Kidney (tissue), 14 donors: ENCODE data around the gene PIBF1. TPM values are rescaled to one million over a fixed set of nuclear protein-coding genes. Genes with fewer than 3 reads are reported as not detected.
"Not testable (repeated sequence)": the region's sequence is repeated elsewhere in the genome, so short reads cannot be mapped to it uniquely, and the experiment has no call there.

ENCODE experiments used
- DNase-seq, 5 donors: peaks; one replicate each; pipeline ENCODE4 v3.0.0-alpha.2; 2013 to 2020
- FAIRE-seq: peaks from 2 replicates; lab custom pipeline; 2012; peaks lifted over from hg19 to GRCh38; lab: Jason Lieb, UNC
- H3K27ac ChIP-seq, 2 donors: one replicate each; pipeline ENCODE4 v1.7.0; 2013; ENCODE audit warnings: low read depth in 2 of 2, low read length in 2 of 2, inconsistent platforms in 1 of 2
- H3K27me3 ChIP-seq: one replicate; pipeline ENCODE4 v1.7.1; 2013; ENCODE audit warnings: low read length, inconsistent platforms; ENCODE audit not compliant: control insufficient read depth, insufficient read depth
- H3K36me3 ChIP-seq, 3 donors: one replicate each; pipeline versions ENCODE4 v1.7.0 to v1.7.1; 2013; ENCODE audit warnings: low read length in 3 of 3, control low read depth in 1 of 3, inconsistent platforms in 1 of 3; ENCODE audit not compliant: insufficient read depth in 3 of 3, control insufficient read depth in 2 of 3
- H3K4me1 ChIP-seq, 3 donors: one replicate each; pipeline versions ENCODE4 v1.7.0 to v1.7.1; 2013; ENCODE audit warnings: low read length in 3 of 3, inconsistent platforms in 1 of 3, low read depth in 1 of 3; ENCODE audit not compliant: control insufficient read depth in 2 of 3, insufficient read depth in 2 of 3
- H3K4me3 ChIP-seq, 3 donors: one replicate each; pipeline versions ENCODE4 v1.7.0 to v1.8.1; 2013; ENCODE audit warnings: low read length in 3 of 3, control low read depth in 1 of 3, inconsistent platforms in 1 of 3
- H3K9ac ChIP-seq, 3 donors: one replicate each; pipeline versions ENCODE4 v1.7.0 to v1.7.1; 2013; ENCODE audit warnings: low read length in 3 of 3, control low read depth in 1 of 3, inconsistent platforms in 1 of 3
- H3K9me3 ChIP-seq, 3 donors: one replicate each; pipeline versions ENCODE4 v1.7.0 to v1.7.1; 2013; ENCODE audit warnings: low read length in 3 of 3, control low read depth in 1 of 3, inconsistent platforms in 1 of 3; ENCODE audit not compliant: control insufficient read depth in 2 of 3, insufficient read depth in 1 of 3
- CTCF ChIP-seq: IDR thresholded peaks from 3 replicates; pipeline ENCODE4 v1.5.1; 2012; ENCODE audit warnings: mild to moderate bottlenecking, moderate library complexity, borderline replicate concordance; ENCODE audit not compliant: insufficient read depth; ENCODE audit errors: extremely low read depth
- intact Hi-C: fragments of 100-400 bp; cut with DNase I; formaldehyde crosslinking; loops from one replicate; pipeline ENCODE4 v1.11.1; 2022
- polyA plus RNA-seq: library from polyadenylated mRNA; stranded (reverse); fragments of 350-450 nt; fragmentation: Illumina TruSeq; extraction: RNeasy Lipid Tissue Mini Kit (QIAGEN cat#74804); gene quantifications from one replicate; pipeline ENCODE4 v1.2.3, GENCODE V29; 2014; ENCODE audit warnings: low read depth, low replicate concordance; ENCODE audit not compliant: insufficient read depth
- total RNA-seq: library from RNA; stranded (reverse); fragmentation: NEBNext Ultra II Directional; extraction: Animal tissue kit (Norgen Biotek cat#: 25700); gene quantifications from one replicate; pipeline ENCODE4 v1.2.1, GENCODE V29; 2021
- donor health status: control.
- donor health status: control.
- donor health status: control.
- donor health status: control.
- donor health status: control.
- donor health status: DM: yes; HTN: yes; CAD: no.
- donor health status: Normal renal cell carcinoma (clear cell type).

Gene PIBF1
- total and polyA plus RNA-seq, 2 donors from 2014 or later: 17.6 to 30.5 TPM

GRCh38 chr13:72805676-72806346, 23.9 kb downstream of the PIBF1 start:
- Histone ChIP-seq H3K9ac (no peak overlapping the region), H3K4me3 (no peak overlapping the region), H3K9me3 (no peaks in the 10 kb centered on the region), H3K36me3 (peaks cover 0 to 4% (median 2%) of the 10 kb centered on the region in 3 donors), H3K27me3 (no peaks in the 10 kb centered on the region), H3K27ac (no peak overlapping the region), H3K4me1 (no peaks in the 10 kb centered on the region)
- TF ChIP-seq CTCF: no peak
- intact Hi-C loops: no loop called here
- FAIRE-seq: no peak
- DNase-seq: peak in 2 of 5 donors; percentile 14 to 23

GRCh38 chr13:72806514-72806913, 24.6 kb downstream of the PIBF1 start:
- H3K27ac ChIP-seq, FAIRE-seq, DNase-seq, H3K36me3 ChIP-seq, intact Hi-C loops, H3K27me3 ChIP-seq, H3K9me3 ChIP-seq, H3K4me1 ChIP-seq, H3K9ac ChIP-seq, H3K4me3 ChIP-seq: not testable (repeated sequence)

GRCh38 chr13:72808917-72809500, 27.1 kb downstream of the PIBF1 start:
- H3K4me3 ChIP-seq: no peak overlapping the region
- no peaks in the 10 kb centered on the region for H3K4me1 ChIP-seq
- FAIRE-seq (peak; percentile 80), DNase-seq (peak in 2 of 5 donors; percentile 4 to 33)
- intact Hi-C loops: no loop called here
- no peaks in the 10 kb centered on the region for H3K9me3 ChIP-seq
- H3K27me3 ChIP-seq: no peaks in the 10 kb centered on the region
- H3K27ac ChIP-seq: no peak overlapping the region
- peak; percentile 33 for TF ChIP-seq CTCF
- H3K36me3 ChIP-seq: peaks cover 0 to 4% (median 0%) of the 10 kb centered on the region in 3 donors
- H3K9ac ChIP-seq: no peak overlapping the region

GRCh38 chr13:72820156-72820897, 38.4 kb downstream of the PIBF1 start:
- no peak for TF ChIP-seq CTCF
- no peaks in the 10 kb centered on the region for H3K4me1 ChIP-seq
- FAIRE-seq (no peak), DNase-seq (no peak)
- no peak overlapping the region for H3K4me3 ChIP-seq
- H3K27ac ChIP-seq: no peak overlapping the region
- intact Hi-C loops: no loop called here
- no peaks in the 10 kb centered on the region for H3K27me3 ChIP-seq
- no peaks in the 10 kb centered on the region for H3K9me3 ChIP-seq
- H3K36me3 ChIP-seq: peaks cover 0 to 2% (median 0%) of the 10 kb centered on the region in 3 donors
- H3K9ac ChIP-seq: no peak overlapping the region
